MM.1S (cell line): ENCODE data around the gene ZNF787.

Experiments used
- CTCF ChIP-seq: fragments of 300-600 bp; sonication (generic); IDR thresholded peaks from 2 replicates; pipeline ENCODE4 v1.5.1; 2016; ENCODE audit warnings: antibody characterized with exemption, low read length, mixed read lengths
- EZH2 ChIP-seq: fragments of 300-600 bp; sonication (generic); optimal IDR thresholded peaks from 2 replicates; pipeline ENCODE3; 2017; ENCODE audit warnings: low read depth, mild to moderate bottlenecking, antibody characterized with exemption, low read length, mixed read lengths
- EZH2phosphoT487 ChIP-seq: fragments of 300-600 bp; sonication (generic); IDR thresholded peaks from 2 replicates; pipeline ENCODE4 v1.6.1; 2018; ENCODE audit warnings: antibody characterized with exemption, low read length

- TF ChIP-seq CTCF (no peak), EZH2phosphoT487 (no peak), EZH2 (no peak)
Measured at GRCh38 chr19:56142897-56143434, 21.9 kb upstream of the ZNF787 start.
